ENCODE measurements around the gene DDX59.

GRCh38 chr1:200714504-200715187 lies 44.9 kb upstream of the DDX59 start:
- TF ChIP-seq POLR2A (IDR thresholded peaks at IDR 0.05) (no peak), CTCF (IDR thresholded peaks at IDR 0.05) (no peak)

Measured in gastroesophageal sphincter (tissue), 3 donors.